Measurements from ENCODE around the gene DNLZ.

- TF ChIP-seq, protein P1, sequence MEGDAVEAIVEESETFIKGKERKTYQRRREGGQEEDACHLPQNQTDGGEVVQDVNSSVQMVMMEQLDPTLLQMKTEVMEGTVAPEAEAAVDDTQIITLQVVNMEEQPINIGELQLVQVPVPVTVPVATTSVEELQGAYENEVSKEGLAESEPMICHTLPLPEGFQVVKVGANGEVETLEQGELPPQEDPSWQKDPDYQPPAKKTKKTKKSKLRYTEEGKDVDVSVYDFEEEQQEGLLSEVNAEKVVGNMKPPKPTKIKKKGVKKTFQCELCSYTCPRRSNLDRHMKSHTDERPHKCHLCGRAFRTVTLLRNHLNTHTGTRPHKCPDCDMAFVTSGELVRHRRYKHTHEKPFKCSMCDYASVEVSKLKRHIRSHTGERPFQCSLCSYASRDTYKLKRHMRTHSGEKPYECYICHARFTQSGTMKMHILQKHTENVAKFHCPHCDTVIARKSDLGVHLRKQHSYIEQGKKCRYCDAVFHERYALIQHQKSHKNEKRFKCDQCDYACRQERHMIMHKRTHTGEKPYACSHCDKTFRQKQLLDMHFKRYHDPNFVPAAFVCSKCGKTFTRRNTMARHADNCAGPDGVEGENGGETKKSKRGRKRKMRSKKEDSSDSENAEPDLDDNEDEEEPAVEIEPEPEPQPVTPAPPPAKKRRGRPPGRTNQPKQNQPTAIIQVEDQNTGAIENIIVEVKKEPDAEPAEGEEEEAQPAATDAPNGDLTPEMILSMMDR (IDR thresholded peaks at IDR 0.05) = no peak
- TF ChIP-seq POLR2A (IDR thresholded peaks at IDR 0.05) (no peak), EP300 (IDR thresholded peaks at IDR 0.05) (no peak)
Measured at GRCh38 chr9:136359774-136360718, 3.5 kb downstream of the DNLZ start.

Data from sigmoid colon (tissue), 4 donors.